Mammary epithelial cell (primary cell): ENCODE results near the gene YAP1.

Experiments
- CTCF ChIP-seq, 2 donors: IDR thresholded peaks in 1 of 2; conservative IDR thresholded peaks in 1 of 2; 2 replicates each; pipeline ENCODE4 v1.5.1; 2011 to 2012; ENCODE audit warnings: inconsistent platforms in 2 of 2, low read length in 2 of 2, mild to moderate bottlenecking in 2 of 2, control low read depth in 1 of 2, low read depth in 1 of 2; ENCODE audit not compliant: insufficient read depth in 1 of 2; ENCODE audit errors: extremely low read depth in 1 of 2
- EZH2 ChIP-seq: IDR thresholded peaks from 2 replicates; pipeline ENCODE4 v1.6.1; 2012; ENCODE audit warnings: low read length, inconsistent platforms, borderline replicate concordance

GRCh38 chr11:102071497-102072472 is 38.5 kb upstream of the YAP1 start:
- no peak for TF ChIP-seq CTCF (conservative IDR thresholded peaks at IDR 0.05 in 1 of 2, IDR thresholded peaks at IDR 0.05 in 1 of 2; ENCODE audit: extremely low read depth in 1 of 2, insufficient read depth in 1 of 2, low read depth in 1 of 2, low read length in 2 of 2)
- no peak for TF ChIP-seq EZH2
